Measurements from ENCODE around the gene C1orf232. TPM values are rescaled to one million over a fixed set of nuclear protein-coding genes. Genes with fewer than 3 reads are reported as not detected.

Gene C1orf232
- total and polyA plus RNA-seq, 2 of the 8 experiments (the other 6 are each of a cell fraction or from before 2014, with no cell fraction given), result not detected

DNA sequence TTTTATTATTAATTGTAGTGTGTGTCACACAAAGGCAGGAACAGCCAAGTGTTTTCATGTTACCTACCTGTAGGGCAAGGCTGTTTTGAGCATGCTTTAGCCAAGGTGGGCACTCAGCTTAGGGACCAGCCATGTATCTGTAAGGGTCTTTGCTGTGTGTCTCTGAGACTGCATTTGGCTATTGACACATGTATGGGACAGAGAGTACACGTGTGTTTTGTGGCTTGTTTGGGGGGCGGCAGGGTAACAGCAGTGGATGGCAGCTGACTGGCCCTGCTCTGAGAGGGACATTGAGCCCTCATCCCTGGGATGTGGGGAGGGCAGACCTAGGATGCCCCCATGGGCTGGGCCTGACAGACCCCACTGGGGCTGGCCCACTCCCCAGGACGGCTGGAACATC lies 28.5 kb upstream of the C1orf232 start:
- Histone ChIP-seq H3K27me3 (replicated peaks in 1 of 4; ENCODE audit: control insufficient read depth in 3 of 4, extremely low read depth in 1 of 4, insufficient read depth in 3 of 4, low read length in 3 of 4) (no peaks in the 10 kb centered on the region), H2BK120ac (replicated peaks; ENCODE audit: low read depth, low read length) (no peak overlapping the region), H2BK15ac (ENCODE audit: low read length) (no peak overlapping the region), H3K4me2 (ENCODE audit: insufficient read depth in 1 of 2, low read depth in 2 of 2, low read length in 2 of 2) (no peak overlapping the region), H3K4ac (replicated peaks; ENCODE audit: insufficient read length, low read depth, low read length) (no peak overlapping the region), H3K9me3 (ENCODE audit: insufficient read depth in 2 of 2, low read depth in 1 of 2, low read length in 1 of 2) (no peaks in the 10 kb centered on the region), H3K27ac (ENCODE audit: low read depth, low read length) (no peak overlapping the region), H3K9ac (replicated peaks in 1 of 4; ENCODE audit: extremely low read depth in 1 of 4, low read depth in 3 of 4, low read length in 3 of 4) (no peak overlapping the region), H3K4me3 (ENCODE audit: extremely low read depth in 1 of 4, insufficient read depth in 2 of 4, low read depth in 3 of 4, low read length in 4 of 4) (no peak overlapping the region), H3K23me2 (ENCODE audit: low read depth, low read length) (no peaks in the 10 kb centered on the region; the same call in 1 of the 2 replicates), H3K56ac (replicated peaks; ENCODE audit: insufficient read length, low read depth, low read length) (no peak overlapping the region), H2BK12ac (ENCODE audit: low read depth, low read length) (no peak overlapping the region), H3K14ac (ENCODE audit: insufficient read length) (no peak overlapping the region), H2AK5ac (ENCODE audit: low read depth, low read length) (no peak overlapping the region), H4K5ac (ENCODE audit: insufficient read length, low read depth, low read length) (no peak overlapping the region), H3K79me1 (ENCODE audit: low read depth, low read length) (no peaks in the 10 kb centered on the region), H3K23ac (ENCODE audit: insufficient read length) (no peak overlapping the region), H3K36me3 (ENCODE audit: control insufficient read depth in 2 of 4, insufficient read depth in 4 of 4, low read length in 3 of 4) (no peaks in the 10 kb centered on the region), H2BK20ac (ENCODE audit: low read length) (no peak overlapping the region), H3K79me2 (ENCODE audit: control insufficient read depth in 1 of 2, insufficient read depth in 2 of 2, low read length in 2 of 2) (no peaks in the 10 kb centered on the region), H4K20me1 (replicated peaks in 1 of 2; ENCODE audit: control insufficient read depth in 1 of 2, insufficient read depth in 2 of 2, low read length in 2 of 2) (no peaks in the 10 kb centered on the region), H4K8ac (ENCODE audit: extremely low read depth, insufficient read depth, low read length) (no peak overlapping the region), H3K4me1 (replicated peaks in 1 of 4; ENCODE audit: control insufficient read depth in 3 of 4, insufficient read depth in 4 of 4, low read length in 3 of 4) (peaks cover 0 to 12% (median 5%) of the 10 kb centered on the region in 4 experiments; a peak in 5 of 7 replicates), H2AFZ (ENCODE audit: low read length) (no peak overlapping the region), H2BK5ac (ENCODE audit: low read depth, low read length) (no peak overlapping the region), H4K91ac (replicated peaks; ENCODE audit: insufficient read length, low read length) (peak overlapping the region; percentile 49), H3K18ac (ENCODE audit: extremely low read depth, low read length) (no peak overlapping the region)
- ChIA-PET POLR2A (ENCODE audit: partially characterized antibody) (interaction anchor here (2.4 kb wide), 1 partner anchor 8 kb away, joined by 9 read pairs; the partner anchor contains the start of gene CATSPER4), CTCF (ENCODE audit: partially characterized antibody) (interaction anchor here (1.1 to 1.6 kb wide), 2 partner anchors 11 to 37 kb away, joined by 5 to 6 read pairs; partner anchors contain the start of gene CEP85)
- TF ChIP-seq SRF (IDR thresholded peaks at IDR 0.05; ENCODE audit: low read depth, low read length), result no peak
- TF ChIP-seq KDM4A (IDR thresholded peaks at IDR 0.05; ENCODE audit: low read depth, low read length, severe bottlenecking), result no peak
- no peak for TF ChIP-seq CEBPB (IDR thresholded peaks at IDR 0.05; ENCODE audit: low read depth, low read length)
- no peak for TF ChIP-seq RAD21 (IDR thresholded peaks at IDR 0.05 in 1 of 2, conservative IDR thresholded peaks at IDR 0.05 in 1 of 2; ENCODE audit: low read depth in 2 of 2, low read length in 2 of 2)
- DNase-seq (ENCODE audit: low read depth in 1 of 2, low spot score in 2 of 2), result no peak
- FAIRE-seq, result no peak
- 80% methylated on average over 3 of the region's 3 CpGs; no CpG with 5 or more reads in 1 of the 2 experiments for WGBS, 2 experiments (ENCODE audit: extremely low coverage in 1 of 2, insufficient coverage in 1 of 2, insufficient read length in 1 of 2, insufficient replicate concordance in 2 of 2, low coverage in 1 of 2, low lambda C conversion rate in 2 of 2, missing lambda C conversion rate in 1 of 2)

Measured in H1 (cell line).